IMR-90 (cell line): ENCODE measurements around the gene RMND5A. TPM values are rescaled to one million over a fixed set of nuclear protein-coding genes. Genes with fewer than 3 reads are reported as not detected.

Source experiments
- ATAC-seq: fragments of 200-7000 bp; cut with Tn5 transposase; 2 replicates; pipeline ENCODE4 v1.9.1; 2020; ENCODE audit warnings: low read depth, mild to moderate bottlenecking, moderate library complexity
- BruUV-seq: library from RNA; stranded (reverse); fragments of 400-500 nt; replicated peaks from 2 replicates; lab custom pipeline; 2021; lab: Mats Ljungman, UMichigan
- CTCF ChIA-PET: fragments of 300-600 bp; formaldehyde crosslinking; extraction: SDS; loops from one replicate; lab custom pipeline; 2021; ENCODE audit warnings: antibody characterized with exemption; lab: Yijun Ruan, JAX
- POLR2A ChIA-PET: fragments of 300-600 bp; sonication (Branson Sonifier 250); formaldehyde crosslinking; loops from one replicate; lab custom pipeline; 2022; ENCODE audit warnings: antibody characterized with exemption; ENCODE audit not compliant: unreplicated experiment; lab: Charles Lee
- DNase-seq: peaks from one replicate; pipeline ENCODE4 v3.0.0; 2013
- H2AFZ ChIP-seq: replicated peaks from 2 replicates; pipeline ENCODE3; 2013; ENCODE audit warnings: low read length, mild to moderate bottlenecking; ENCODE audit not compliant: poor library complexity
- H2AK5ac ChIP-seq: 2 replicates; pipeline ENCODE4 v1.6.1; 2013; ENCODE audit warnings: low read depth, low read length, inconsistent platforms
- H2AK9ac ChIP-seq: replicated peaks from 2 replicates; pipeline ENCODE3; 2013; ENCODE audit warnings: mild to moderate bottlenecking, low read depth, low read length, moderate library complexity; ENCODE audit not compliant: poor library complexity
- H2BK120ac ChIP-seq: 2 replicates; pipeline ENCODE4 v1.6.1; 2013; ENCODE audit warnings: low read depth, low read length, inconsistent platforms
- H2BK15ac ChIP-seq: 3 replicates; pipeline ENCODE4 v1.6.1; 2013; ENCODE audit warnings: low read depth, low read length, inconsistent platforms
- H2BK20ac ChIP-seq: 2 replicates; pipeline ENCODE4 v1.6.1; 2013; ENCODE audit warnings: low read depth, mild to moderate bottlenecking, inconsistent platforms, low read length, moderate library complexity
- H2BK5ac ChIP-seq: 2 replicates; pipeline ENCODE4 v1.6.1; 2013; ENCODE audit warnings: mild to moderate bottlenecking, low read depth, low read length, inconsistent platforms; ENCODE audit not compliant: poor library complexity, severe bottlenecking
- H3K14ac ChIP-seq: replicated peaks from 2 replicates; pipeline ENCODE4 v1.6.1; 2013; ENCODE audit warnings: low read depth, low read length, inconsistent platforms
- H3K18ac ChIP-seq: 2 replicates; pipeline ENCODE4 v1.6.1; 2013; ENCODE audit warnings: low read depth, low read length, control low read depth
- H3K23ac ChIP-seq: 2 replicates; pipeline ENCODE4 v1.6.1; 2013; ENCODE audit warnings: low read depth, low read length, inconsistent platforms
- H3K27ac ChIP-seq: 2 replicates; pipeline ENCODE4 v1.5.1; 2013; ENCODE audit warnings: mild to moderate bottlenecking, control low read depth, low read length; ENCODE audit not compliant: insufficient read depth
- H3K27me3 ChIP-seq: 2 replicates; pipeline ENCODE4 v1.6.1; 2013; ENCODE audit warnings: low read length; ENCODE audit not compliant: control insufficient read depth, insufficient read depth
- H3K36me3 ChIP-seq: 2 replicates; pipeline ENCODE4 v1.6.1; 2013; ENCODE audit warnings: low read length, mixed read lengths; ENCODE audit not compliant: control insufficient read depth, insufficient read depth
- H3K4ac ChIP-seq: 2 replicates; pipeline ENCODE4 v1.6.1; 2013; ENCODE audit warnings: low read depth, low read length, inconsistent platforms
- H3K4me1 ChIP-seq: 2 replicates; pipeline ENCODE4 v1.6.1; 2013; ENCODE audit warnings: low read length, mixed read lengths; ENCODE audit not compliant: control insufficient read depth, insufficient read depth
- H3K4me2 ChIP-seq: 2 replicates; pipeline ENCODE4 v1.6.1; 2013; ENCODE audit warnings: low read depth, mild to moderate bottlenecking, control low read depth, low read length, moderate library complexity
- H3K4me3 ChIP-seq: 2 replicates; pipeline ENCODE4 v1.5.1; 2013; ENCODE audit warnings: low read depth, mild to moderate bottlenecking, control low read depth, low read length, moderate library complexity; ENCODE audit not compliant: insufficient read depth
- H3K56ac ChIP-seq: 2 replicates; pipeline ENCODE4 v1.6.1; 2013; ENCODE audit warnings: low read length, inconsistent platforms; ENCODE audit not compliant: insufficient read depth; ENCODE audit errors: extremely low read depth
- H3K79me1 ChIP-seq, 2 experiments: 2 replicates each; pipeline ENCODE4 v1.6.1; 2013; ENCODE audit warnings: low read length in 2 of 2, inconsistent platforms in 1 of 2, low read depth in 1 of 2
- H3K9ac ChIP-seq: 2 replicates; pipeline ENCODE4 v1.6.1; 2013; ENCODE audit warnings: low read depth, low read length, control low read depth
- H3K9me1 ChIP-seq: 2 replicates; pipeline ENCODE4 v1.6.1; 2013; ENCODE audit warnings: low read length, inconsistent platforms; ENCODE audit not compliant: insufficient read depth
- H3K9me3 ChIP-seq: 2 replicates; pipeline ENCODE4 v1.6.1; 2013; ENCODE audit warnings: low read length; ENCODE audit not compliant: control insufficient read depth, insufficient read depth
- H4K20me1 ChIP-seq: 2 replicates; pipeline ENCODE4 v1.6.1; 2013; ENCODE audit warnings: low read length, inconsistent platforms; ENCODE audit not compliant: insufficient read depth
- H4K5ac ChIP-seq: 2 replicates; pipeline ENCODE4 v1.6.1; 2013; ENCODE audit warnings: mild to moderate bottlenecking, low read depth, low read length, control low read depth
- H4K8ac ChIP-seq, 2 experiments: 2 replicates each; pipeline ENCODE4 v1.6.1; 2013; ENCODE audit warnings: low read depth in 2 of 2, low read length in 2 of 2, control low read depth in 1 of 2, inconsistent platforms in 1 of 2
- H4K91ac ChIP-seq: 2 replicates; pipeline ENCODE4 v1.6.1; 2013; ENCODE audit warnings: low read depth, low read length, inconsistent platforms; ENCODE audit not compliant: insufficient read depth
- BHLHE40 ChIP-seq: fragments of 150-350 bp; IDR thresholded peaks from 2 replicates; pipeline ENCODE4 v1.6.1; 2016; ENCODE audit warnings: mild to moderate bottlenecking, low read depth, low read length
- CHD1 ChIP-seq: IDR thresholded peaks from 2 replicates; pipeline ENCODE4 v1.6.1; 2012; ENCODE audit warnings: low read depth, low read length, improper control_type of control experiment
- MAFK ChIP-seq: IDR thresholded peaks from 2 replicates; pipeline ENCODE4 v1.6.1; 2012; ENCODE audit warnings: low read depth, low read length, improper control_type of control experiment
- MAZ ChIP-seq: IDR thresholded peaks from 2 replicates; pipeline ENCODE4 v1.6.1; 2012; ENCODE audit warnings: low read depth, mild to moderate bottlenecking, low read length, improper control_type of control experiment, moderate library complexity, borderline replicate concordance
- MXI1 ChIP-seq: IDR thresholded peaks from 2 replicates; pipeline ENCODE4 v1.6.1; 2012; ENCODE audit warnings: low read depth, mild to moderate bottlenecking, low read length, moderate library complexity, borderline replicate concordance
- POLR2A ChIP-seq: IDR thresholded peaks from 2 replicates; pipeline ENCODE4 v1.6.1; 2012; ENCODE audit warnings: mild to moderate bottlenecking, low read depth, low read length
- RFX5 ChIP-seq: IDR thresholded peaks from 2 replicates; pipeline ENCODE4 v1.8.0; 2012; ENCODE audit warnings: low read depth, mild to moderate bottlenecking, low read length, moderate library complexity
- WGBS, 2 experiments: methylation state at CpG; one replicate each; pipeline versions ENCODE4 v1.1.5 to v1.1.7; 2013; ENCODE audit warnings: missing lambda C conversion rate in 2 of 2; ENCODE audit not compliant: insufficient read length in 1 of 2; ENCODE audit errors: extremely low coverage in 2 of 2; 5-methylcytosine and 5-hydroxymethylcytosine counted together
- dilution Hi-C: fragments of 300-500 bp; cut with HindIII; formaldehyde crosslinking; loops from one replicate; pipeline ENCODE4 v1.14.3; 2018; ENCODE audit warnings: low sequenced_read_pairs; ENCODE audit not compliant: unreplicated experiment
- in situ Hi-C: fragments of 300-500 bp; cut with MboI; formaldehyde crosslinking; loops from 3 replicates; pipeline ENCODE4 v1.14.3; 2019; ENCODE audit warnings: low sequenced_read_pairs, inconsistent platforms, mixed read lengths
- intact Hi-C: fragments of 100-400 bp; cut with micrococcal nuclease; formaldehyde crosslinking; loops from 2 replicates; pipeline ENCODE4 v1.10.0; 2022
- polyA plus RNA-seq, 3 experiments: library from polyadenylated mRNA; depleted of rRNA; stranded (reverse); fragments of >200 nt; gene quantifications; 2 replicates each; pipeline ENCODE4 v1.2.3, GENCODE V29; 2012; ENCODE audit warnings: low replicate concordance in 1 of 3
- total RNA-seq: library from RNA; depleted of rRNA; stranded (reverse); fragments of >200 nt; gene quantifications from 2 replicates; pipeline ENCODE4 v1.2.3, GENCODE V29; 2012
- TF ChIP-seq, protein P1 (sequence below): fragments of 150-350 bp; IDR thresholded peaks from 2 replicates; pipeline ENCODE4 v1.6.1; 2017; ENCODE audit warnings: mild to moderate bottlenecking, antibody characterized with exemption, low read length, low read depth
- TF ChIP-seq, protein P2 (sequence below): conservative IDR thresholded peaks from 2 replicates; pipeline ENCODE4 v1.5.1; 2012; ENCODE audit warnings: mild to moderate bottlenecking, low read depth, low read length, improper control_type of control experiment
- TF ChIP-seq, protein P3 (sequence below): fragments of 150-350 bp; IDR thresholded peaks from 2 replicates; pipeline ENCODE4 v1.6.1; 2016; ENCODE audit warnings: low read depth, mild to moderate bottlenecking, low read length, moderate library complexity, borderline replicate concordance

RMND5A gene
- total and polyA plus RNA-seq, 2 of the 4 experiments (the other 2 are of a cell fraction), result 5.1 to 16.0 TPM

DNA sequence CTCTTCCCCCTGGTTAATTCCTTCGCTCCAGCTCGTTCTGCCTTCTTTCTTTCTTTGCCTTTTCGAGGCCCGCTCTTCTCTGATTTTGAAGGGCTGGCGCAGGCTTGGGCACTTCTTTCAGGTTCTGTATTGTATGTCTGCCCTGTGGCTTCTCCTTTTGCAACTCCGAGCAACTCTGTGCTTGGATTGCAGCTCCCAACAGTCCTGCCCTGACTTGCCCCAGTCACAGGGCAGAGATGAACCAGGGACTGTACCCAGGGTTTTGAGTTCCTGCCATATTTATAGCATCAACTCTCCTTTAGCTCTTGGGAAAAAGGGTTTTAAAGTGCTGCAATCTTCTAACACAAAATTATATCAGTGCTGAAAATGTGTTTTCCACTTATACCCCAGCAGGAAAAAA is 101.8 kb downstream of the RMND5A start:
- intact Hi-C loops, result no loop called here
- Histone ChIP-seq H2BK15ac (no peak overlapping the region), H3K9me3 (peaks cover 2% of the 10 kb centered on the region; the same call in 1 of the 2 replicates), H3K27ac (no peak overlapping the region), H3K4me1 (no peaks in the 10 kb centered on the region), H3K4me2 (no peak overlapping the region), H4K5ac (no peak overlapping the region), H2BK120ac (no peak overlapping the region), H3K9ac (no peak overlapping the region), H3K56ac (no peak overlapping the region), H2AK9ac (no peak overlapping the region), H2BK20ac (no peak overlapping the region), H3K14ac (no peak overlapping the region), H2BK5ac (no peak overlapping the region), H3K79me1 (no peaks in the 10 kb centered on the region), H3K27me3 (peaks cover 10% of the 10 kb centered on the region), H3K18ac (no peak overlapping the region), H2AK5ac (no peak overlapping the region), H3K36me3 (no peaks in the 10 kb centered on the region), H3K23ac (no peak overlapping the region), H3K4ac (no peak overlapping the region), H4K20me1 (no peaks in the 10 kb centered on the region), H4K91ac (no peak overlapping the region), H4K8ac (no peak overlapping the region), H3K4me3 (no peak overlapping the region), H3K9me1 (no peaks in the 10 kb centered on the region), H2AFZ (no peak overlapping the region)
- BruUV-seq, result no TSS peak
- no peak for ATAC-seq
- no CpG with 5 or more reads among the region's 6 CpGs for WGBS, 2 experiments
- POLR2A ChIA-PET, result no interaction called here
- in situ Hi-C loops, result no loop called here
- TF ChIP-seq, protein P1, sequence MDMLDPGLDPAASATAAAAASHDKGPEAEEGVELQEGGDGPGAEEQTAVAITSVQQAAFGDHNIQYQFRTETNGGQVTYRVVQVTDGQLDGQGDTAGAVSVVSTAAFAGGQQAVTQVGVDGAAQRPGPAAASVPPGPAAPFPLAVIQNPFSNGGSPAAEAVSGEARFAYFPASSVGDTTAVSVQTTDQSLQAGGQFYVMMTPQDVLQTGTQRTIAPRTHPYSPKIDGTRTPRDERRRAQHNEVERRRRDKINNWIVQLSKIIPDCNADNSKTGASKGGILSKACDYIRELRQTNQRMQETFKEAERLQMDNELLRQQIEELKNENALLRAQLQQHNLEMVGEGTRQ, result no peak
- no peak for TF ChIP-seq MXI1
- TF ChIP-seq BHLHE40, result no peak
- no peak for TF ChIP-seq RFX5
- TF ChIP-seq CHD1, result no peak
- TF ChIP-seq, protein P2, sequence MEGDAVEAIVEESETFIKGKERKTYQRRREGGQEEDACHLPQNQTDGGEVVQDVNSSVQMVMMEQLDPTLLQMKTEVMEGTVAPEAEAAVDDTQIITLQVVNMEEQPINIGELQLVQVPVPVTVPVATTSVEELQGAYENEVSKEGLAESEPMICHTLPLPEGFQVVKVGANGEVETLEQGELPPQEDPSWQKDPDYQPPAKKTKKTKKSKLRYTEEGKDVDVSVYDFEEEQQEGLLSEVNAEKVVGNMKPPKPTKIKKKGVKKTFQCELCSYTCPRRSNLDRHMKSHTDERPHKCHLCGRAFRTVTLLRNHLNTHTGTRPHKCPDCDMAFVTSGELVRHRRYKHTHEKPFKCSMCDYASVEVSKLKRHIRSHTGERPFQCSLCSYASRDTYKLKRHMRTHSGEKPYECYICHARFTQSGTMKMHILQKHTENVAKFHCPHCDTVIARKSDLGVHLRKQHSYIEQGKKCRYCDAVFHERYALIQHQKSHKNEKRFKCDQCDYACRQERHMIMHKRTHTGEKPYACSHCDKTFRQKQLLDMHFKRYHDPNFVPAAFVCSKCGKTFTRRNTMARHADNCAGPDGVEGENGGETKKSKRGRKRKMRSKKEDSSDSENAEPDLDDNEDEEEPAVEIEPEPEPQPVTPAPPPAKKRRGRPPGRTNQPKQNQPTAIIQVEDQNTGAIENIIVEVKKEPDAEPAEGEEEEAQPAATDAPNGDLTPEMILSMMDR, result no peak
- TF ChIP-seq MAFK, result no peak
- TF ChIP-seq MAZ, result no peak
- no peak for TF ChIP-seq POLR2A
- TF ChIP-seq, protein P3, sequence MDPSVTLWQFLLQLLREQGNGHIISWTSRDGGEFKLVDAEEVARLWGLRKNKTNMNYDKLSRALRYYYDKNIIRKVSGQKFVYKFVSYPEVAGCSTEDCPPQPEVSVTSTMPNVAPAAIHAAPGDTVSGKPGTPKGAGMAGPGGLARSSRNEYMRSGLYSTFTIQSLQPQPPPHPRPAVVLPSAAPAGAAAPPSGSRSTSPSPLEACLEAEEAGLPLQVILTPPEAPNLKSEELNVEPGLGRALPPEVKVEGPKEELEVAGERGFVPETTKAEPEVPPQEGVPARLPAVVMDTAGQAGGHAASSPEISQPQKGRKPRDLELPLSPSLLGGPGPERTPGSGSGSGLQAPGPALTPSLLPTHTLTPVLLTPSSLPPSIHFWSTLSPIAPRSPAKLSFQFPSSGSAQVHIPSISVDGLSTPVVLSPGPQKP, result no peak
- CTCF ChIA-PET, result interaction anchor here (0.7 kb wide), 1 partner anchor 42 kb away, joined by 3 read pairs; no protein-coding TSS in a partner anchor
- DNase-seq, result no peak
- dilution Hi-C loops, result no loop called here
